Large intestine (tissue), 3 donors: Measurements from ENCODE around the gene OR2D2. TPM values are rescaled to one million over a fixed set of nuclear protein-coding genes. Genes with fewer than 3 reads are reported as not detected.

Experiments
- DNase-seq, 2 donors: peaks; one replicate each; pipeline versions ENCODE4 v3.0.0 to v3.0.0-alpha.2; 2013
- H3K27ac ChIP-seq: one replicate; pipeline ENCODE4 v1.5.1; 2013; ENCODE audit warnings: low read length
- H3K27me3 ChIP-seq: 2 replicates; pipeline ENCODE4 v1.6.1; 2013; ENCODE audit warnings: low read length; ENCODE audit not compliant: control insufficient read depth, insufficient read depth
- H3K36me3 ChIP-seq: 2 replicates; pipeline ENCODE4 v1.6.1; 2013; ENCODE audit warnings: low read length; ENCODE audit not compliant: control insufficient read depth, insufficient read depth
- H3K4me1 ChIP-seq: one replicate; pipeline ENCODE4 v1.6.1; 2013; ENCODE audit warnings: low read length; ENCODE audit not compliant: control insufficient read depth, insufficient read depth
- H3K4me3 ChIP-seq: one replicate; pipeline ENCODE4 v1.5.1; 2013; ENCODE audit warnings: low read length
- H3K9me3 ChIP-seq: one replicate; pipeline ENCODE4 v1.6.1; 2013; ENCODE audit warnings: mild to moderate bottlenecking, low read depth, low read length, moderate library complexity; ENCODE audit not compliant: control insufficient read depth
- WGBS: methylation state at CpG from one replicate; pipeline ENCODE4 v1.1.5; 2013; ENCODE audit warnings: low lambda C conversion rate; ENCODE audit not compliant: insufficient coverage; 5-methylcytosine and 5-hydroxymethylcytosine counted together
- polyA plus RNA-seq: library from polyadenylated mRNA; unstranded; fragments of 120-200 nt; gene quantifications from one replicate; pipeline ENCODE4 v1.2.1, GENCODE V29; 2013

The OR2D2 gene
- polyA plus RNA-seq, 1 donor, result not detected

DNA sequence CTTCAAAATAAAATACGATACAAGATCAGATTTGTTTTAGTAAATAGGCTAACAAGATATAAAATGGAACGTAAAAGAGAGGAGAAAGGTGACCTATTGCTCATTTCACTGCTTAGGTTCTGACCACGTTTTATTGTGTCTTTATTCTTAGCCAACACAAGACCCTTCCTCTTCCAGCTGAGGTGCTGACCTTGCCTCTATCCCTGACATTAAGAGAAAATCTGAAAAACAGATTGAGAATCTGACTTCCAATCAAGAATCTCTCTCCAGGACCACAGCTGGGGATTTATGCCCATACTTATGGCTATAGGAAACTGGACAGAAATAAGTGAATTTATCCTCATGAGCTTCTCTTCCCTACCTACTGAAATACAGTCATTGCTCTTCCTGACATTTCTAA is 46.9 kb downstream of the OR2D2 start, which contains the start of gene OR10A5:
Gene OR10A5 (plus strand): TSS at position 301 of the 400 bp plus-strand sequence. CDS start 0 bp downstream, at position 301.
- Histone ChIP-seq H3K27me3 (no peaks in the 10 kb centered on the region), H3K27ac (no peak within 1 kb of the TSS), H3K4me1 (no peaks in the 10 kb centered on the region), H3K4me3 (no peak within 1 kb of the TSS), H3K36me3 (no peaks in the 10 kb centered on the region), H3K9me3 (peaks cover 4% of the 10 kb centered on the region)
- WGBS, result 94% methylated on average over 3 of the region's 3 CpGs
- no peak for DNase-seq

DNA sequence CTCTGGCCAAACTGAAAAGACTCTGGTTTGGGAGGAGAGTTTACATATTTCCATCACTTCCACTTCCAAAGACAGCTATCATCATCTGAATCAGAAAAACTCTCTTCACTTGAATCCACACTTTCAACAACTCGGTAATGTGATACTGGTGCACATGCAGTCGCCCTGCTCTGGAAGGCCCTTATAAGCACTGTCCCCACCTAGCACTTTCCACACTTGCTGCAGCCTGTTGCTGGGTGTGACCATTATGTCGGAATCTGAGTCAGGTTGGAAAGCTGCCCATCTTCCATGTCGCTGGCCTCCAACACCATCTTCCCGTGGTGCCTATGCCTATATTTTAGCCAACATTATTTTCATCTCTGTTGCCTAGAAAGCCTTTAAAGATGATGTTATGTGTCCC is 47.9 kb downstream of the OR2D2 start:
- H3K36me3 ChIP-seq, result no peaks in the 10 kb centered on the region
- no CpG with 5 or more reads among the region's 5 CpGs for WGBS
- H3K4me3 ChIP-seq, result no peak overlapping the region
- DNase-seq, result no peak
- H3K4me1 ChIP-seq, result no peaks in the 10 kb centered on the region
- no peaks in the 10 kb centered on the region for H3K27me3 ChIP-seq
- H3K27ac ChIP-seq, result no peak overlapping the region
- H3K9me3 ChIP-seq, result peaks cover 4% of the 10 kb centered on the region

DNA sequence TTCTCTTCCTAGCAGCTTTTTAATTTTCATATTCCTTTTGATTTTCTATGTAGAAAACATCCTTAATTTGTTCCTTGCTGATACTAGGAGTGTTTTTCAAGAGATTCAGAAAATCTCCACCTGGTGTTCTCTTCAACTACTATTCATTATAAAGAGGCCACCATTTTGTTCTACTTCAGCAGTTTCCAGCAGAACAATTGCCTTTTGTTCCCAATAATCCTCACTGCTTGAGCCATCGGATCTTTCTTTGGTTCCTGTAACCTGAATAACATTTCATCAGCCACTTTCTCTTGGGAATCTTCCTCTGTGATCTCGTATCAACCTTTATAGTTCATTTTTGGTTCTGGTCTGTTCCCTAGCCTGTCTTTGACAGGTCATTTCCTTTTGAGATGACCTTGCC is 48.6 kb downstream of the OR2D2 start:
- WGBS, result 60% methylated on average over 2 of the region's 2 CpGs
- Histone ChIP-seq H3K4me3 (no peak overlapping the region), H3K9me3 (peaks cover 4% of the 10 kb centered on the region), H3K4me1 (no peaks in the 10 kb centered on the region), H3K27me3 (no peaks in the 10 kb centered on the region), H3K36me3 (no peaks in the 10 kb centered on the region), H3K27ac (no peak overlapping the region)
- no peak for DNase-seq

DNA sequence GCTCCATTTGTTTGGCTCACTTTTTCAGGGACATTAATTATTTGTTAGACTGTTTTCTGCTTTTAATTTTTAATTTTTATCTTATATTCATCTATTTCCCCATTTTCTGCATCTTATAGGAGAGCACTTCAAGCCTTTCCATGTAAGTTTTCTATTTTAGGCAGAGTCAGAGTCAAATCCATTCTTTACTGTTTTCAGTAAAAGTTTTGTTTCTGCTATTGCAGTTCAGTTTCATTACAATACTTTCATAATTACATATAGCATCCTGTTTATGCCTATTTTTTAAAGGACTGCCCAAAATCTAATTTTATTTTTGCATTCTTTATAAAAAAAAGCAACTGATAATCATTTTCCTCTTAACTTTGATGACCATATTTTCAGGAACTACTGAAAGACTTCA is 50.6 kb downstream of the OR2D2 start:
- no peak overlapping the region for H3K4me3 ChIP-seq
- no peaks in the 10 kb centered on the region for H3K36me3 ChIP-seq
- H3K27me3 ChIP-seq, result no peaks in the 10 kb centered on the region
- H3K9me3 ChIP-seq, result peaks cover 4% of the 10 kb centered on the region
- no peaks in the 10 kb centered on the region for H3K4me1 ChIP-seq
- no peak overlapping the region for H3K27ac ChIP-seq
- DNase-seq, result no peak

Other genes with a start within 250 kb of the OR2D2 start
- gene DCHS1, start 236.7 kb downstream of the OR2D2 start, polyA plus RNA-seq, result 17.1 TPM
- gene MRPL17, start 209.2 kb downstream of the OR2D2 start, polyA plus RNA-seq, result 58.3 TPM
- gene OR2AG2, start 120.5 kb downstream of the OR2D2 start, polyA plus RNA-seq, result 0.06 TPM
- 0.07 TPM for gene OR2AG1, start 109.5 kb downstream of the OR2D2 start, polyA plus RNA-seq
- gene OR6A2, start 92.8 kb downstream of the OR2D2 start, polyA plus RNA-seq, result 0.03 TPM
- gene OR10A5, start 46.8 kb downstream of the OR2D2 start, polyA plus RNA-seq, result not detected
- 0.04 TPM for gene OR10A2, start 29.4 kb downstream of the OR2D2 start, polyA plus RNA-seq
- not detected for gene OR10A4, start 15.9 kb downstream of the OR2D2 start, polyA plus RNA-seq
- not detected for gene OR2D3, start 28.5 kb upstream of the OR2D2 start, polyA plus RNA-seq
- 5.5 TPM for gene ZNF215, start 33.9 kb upstream of the OR2D2 start, polyA plus RNA-seq
- gene ZNF214, start 127.8 kb upstream of the OR2D2 start, polyA plus RNA-seq, result 7.7 TPM
- gene NLRP14, start 128.0 kb upstream of the OR2D2 start, polyA plus RNA-seq, result 0.82 TPM
- 0.45 TPM for gene RBMXL2, start 196.5 kb upstream of the OR2D2 start, polyA plus RNA-seq